Motor neuron (in vitro differentiated cells): ENCODE results near the gene DPF3. TPM values are rescaled to one million over a fixed set of nuclear protein-coding genes. Genes with fewer than 3 reads are reported as not detected.

Experiments used
- ATAC-seq, 8 experiments: fragments of 200-7000 bp; cut with Tn5 transposase; replicated peaks in 6 of 8; 2 replicates each; pipeline ENCODE4 v1.8.0; 2021; ENCODE audit warnings: mild to moderate bottlenecking in 8 of 8, moderate library complexity in 8 of 8
- H3K27ac ChIP-seq, 2 donors: fragments of 250-450 bp; sonication (Bioruptor Pico); 2 replicates each; pipeline ENCODE4 v1.9.0; 2021; ENCODE audit warnings: antibody characterized with exemption in 2 of 2, mild to moderate bottlenecking in 2 of 2, moderate library complexity in 1 of 2
- H3K4me1 ChIP-seq, 2 donors: fragments of 250-450 bp; sonication (Bioruptor Pico); replicated peaks in 1 of 2; 2 replicates each; pipeline ENCODE4 v1.6.1; 2021; ENCODE audit warnings: antibody characterized with exemption in 2 of 2, mild to moderate bottlenecking in 2 of 2, moderate library complexity in 1 of 2
- H3K4me3 ChIP-seq, 5 donors: fragments of 250-450 bp; sonication (Bioruptor Pico); 2 replicates each; pipeline ENCODE4 v1.9.0; 2021; ENCODE audit warnings: antibody characterized with exemption in 5 of 5, mild to moderate bottlenecking in 5 of 5, moderate library complexity in 4 of 5
- WGBS, 10 experiments: fragments of 450-650 bp; shearing (Covaris generic); methylation state at CpG; one replicate each; pipeline ENCODE4 v1.0.0; 2022; 5-methylcytosine and 5-hydroxymethylcytosine counted together
- in situ Hi-C, 9 experiments: fragments of 400-800 bp; cut with MboI; loops; one replicate each; pipeline ENCODE4 v1.15.0; 2021; ENCODE audit warnings: low sequenced_read_pairs in 9 of 9, low pct_unique_long_range_greater_than_20kb in 2 of 9; ENCODE audit not compliant: unreplicated experiment in 9 of 9
- total RNA-seq, 8 experiments: library from RNA; unstranded; fragments of 300-600 nt; gene quantifications; 2 replicates each; pipeline versions ENCODE4 v1.2.3 to v1.2.4, GENCODE V29; 2022

DPF3 gene
- total RNA-seq, 8 experiments from 2014 or later = 5.0 to 10.8 (median 8.6) TPM

DNA sequence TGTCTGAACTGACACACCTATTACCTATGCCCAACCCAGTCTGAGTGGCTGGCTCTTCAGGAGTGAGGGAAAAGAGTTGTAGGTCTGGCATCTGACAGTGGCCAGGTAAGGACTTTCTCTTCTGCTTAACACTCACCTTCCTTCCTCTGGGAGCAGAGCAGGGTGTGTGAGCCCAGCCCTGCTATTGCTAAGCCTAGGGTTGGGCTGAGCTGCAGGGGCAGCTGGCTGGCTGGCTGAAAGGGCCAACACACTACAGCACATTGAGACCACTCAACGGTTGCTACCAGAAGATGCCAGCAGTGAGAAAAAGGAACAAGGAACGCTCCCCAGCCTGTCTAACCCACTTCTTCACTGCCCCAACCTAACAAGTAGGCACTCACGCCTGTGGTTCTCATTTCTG is 201.2 kb downstream of the DPF3 start:
- Histone ChIP-seq H3K4me3 (no peak overlapping the region), H3K27ac (no peak overlapping the region), H3K4me1 (peaks cover 13 to 17% of the 10 kb centered on the region in 2 donors)
- ATAC-seq = peak in 2 of 8 experiments; percentile 44 to 48
- in situ Hi-C loops = no loop called here
- 33 to 71% (median 61%) methylated on average over 1 to 3 of the region's 3 CpGs; no CpG with 5 or more reads in 6 of the 10 experiments for WGBS, 10 experiments

DNA sequence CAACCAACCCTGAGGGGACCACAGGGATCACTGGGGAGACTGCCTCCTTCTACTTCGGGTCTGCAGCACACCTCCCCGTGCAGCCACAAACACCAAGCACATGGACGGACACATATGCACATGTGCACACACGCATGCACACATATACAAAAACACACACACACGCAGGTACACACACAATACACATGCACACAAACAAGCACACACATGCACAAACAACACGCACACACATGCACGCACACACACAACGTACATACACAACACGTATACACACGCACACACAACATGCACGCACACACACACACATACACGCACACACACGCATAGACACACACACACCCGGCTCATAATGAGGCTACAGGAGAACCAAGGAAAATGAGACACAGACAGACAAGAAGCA is 203.6 kb downstream of the DPF3 start:
- Histone ChIP-seq H3K4me1 (peaks cover 13 to 17% of the 10 kb centered on the region in 2 donors), H3K27ac (peak overlapping the region in 1 of 2 donors; percentile 51), H3K4me3 (no peak overlapping the region)
- in situ Hi-C loops = no loop called here
- WGBS, 10 experiments = 80 to 100% (median 96%) methylated on average over 1 to 12 of the region's 14 CpGs; no CpG with 5 or more reads in 2 of the 10 experiments
- ATAC-seq = no peak

DNA sequence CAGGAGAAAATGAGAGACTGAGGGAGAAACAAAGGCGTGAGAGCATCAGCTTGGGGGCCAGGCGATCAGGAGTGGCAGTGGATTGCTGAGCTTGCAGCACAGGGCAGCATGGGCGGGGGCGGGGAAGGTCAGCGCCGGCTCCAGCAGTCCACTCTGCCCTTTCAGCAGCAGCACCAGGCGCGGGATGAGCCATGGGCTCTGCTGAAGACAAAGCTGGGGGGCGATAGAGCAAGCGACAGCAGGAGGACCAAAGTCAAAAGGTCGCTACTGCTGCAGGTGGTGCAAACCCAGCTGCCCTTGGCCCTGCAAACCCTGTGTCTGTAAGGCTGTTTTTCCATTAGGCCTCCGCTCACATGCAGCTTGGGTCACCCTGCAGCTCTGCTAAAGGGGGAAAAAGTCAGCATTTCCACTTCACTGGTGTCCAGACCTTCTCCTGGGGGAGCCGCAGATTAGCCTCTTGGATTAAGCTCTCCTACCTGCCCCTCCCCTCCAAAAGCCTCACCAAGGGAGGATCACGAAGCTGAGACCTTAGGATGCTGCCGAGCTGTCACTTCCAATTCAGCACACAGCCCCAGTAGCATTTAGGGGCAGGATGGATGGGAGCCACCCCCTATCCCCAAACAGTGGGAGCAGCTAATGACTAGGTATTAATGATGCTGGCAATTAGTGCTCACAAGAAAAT is 204.8 kb downstream of the DPF3 start:
- in situ Hi-C loops = no loop called here
- peak in 5 of 8 experiments; percentile 67 to 85 (median 79) for ATAC-seq
- WGBS, 10 experiments = 43 to 100% (median 62%) methylated on average over 1 to 4 of the region's 15 CpGs; no CpG with 5 or more reads in 4 of the 10 experiments

DNA sequence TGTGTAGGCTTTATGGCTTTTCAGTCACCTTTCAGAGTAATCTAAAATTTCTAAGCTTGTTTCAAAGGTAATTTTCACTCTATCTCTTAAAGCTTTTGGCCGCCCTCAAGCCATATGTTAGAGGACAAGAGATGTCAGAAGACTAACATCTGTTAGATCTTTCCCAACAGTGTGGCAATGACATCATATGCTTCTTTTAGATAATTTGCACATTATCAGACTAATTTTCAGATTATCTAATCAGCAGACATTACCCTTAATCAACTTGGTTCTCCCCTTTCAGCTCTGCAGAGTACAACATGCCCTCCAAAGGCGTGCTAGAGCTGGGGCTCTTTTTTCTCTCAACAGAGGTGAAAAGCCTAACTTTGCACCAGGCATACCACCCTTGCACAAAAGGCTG is 207.1 kb downstream of the DPF3 start:
- H3K4me3 ChIP-seq = no peak overlapping the region
- ATAC-seq = peak in 1 of 8 experiments; percentile 35
- in situ Hi-C loops = no loop called here
- H3K4me1 ChIP-seq = peaks cover 13 to 21% of the 10 kb centered on the region in 2 donors
- H3K27ac ChIP-seq = no peak overlapping the region
- 75 to 100% (median 86%) methylated on average over 1 to 2 of the region's 2 CpGs; no CpG with 5 or more reads in 2 of the 10 experiments for WGBS, 10 experiments

More for the DNA sequence above, 204.8 kb downstream of the DPF3 start:
- Histone ChIP-seq H3K4me3 (no peak overlapping the region), H3K4me1 (peaks cover 13 to 17% of the 10 kb centered on the region in 2 donors), H3K27ac (peak overlapping the region; percentile 16 to 51)

DNA sequence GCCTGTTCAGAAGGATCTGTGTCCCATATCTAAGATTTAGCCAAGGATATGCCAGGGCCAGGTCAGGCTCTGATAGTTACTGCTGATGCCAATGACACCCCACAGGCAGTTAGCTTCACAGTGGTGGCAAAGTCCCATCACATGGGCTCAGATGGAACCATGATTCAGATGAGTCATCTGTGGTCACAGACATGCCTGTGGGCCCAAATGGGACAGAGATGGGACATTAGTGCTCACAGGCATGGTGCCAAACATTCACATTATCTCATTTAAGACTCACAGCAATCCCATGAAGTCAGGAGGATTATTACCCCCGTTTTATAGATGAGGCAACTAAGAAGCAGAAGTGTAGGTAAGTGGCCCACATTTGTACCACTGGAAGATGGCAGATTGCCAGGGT is 207.8 kb downstream of the DPF3 start:
- Histone ChIP-seq H3K4me1 (peaks cover 15 to 25% of the 10 kb centered on the region in 2 donors), H3K27ac (no peak overlapping the region), H3K4me3 (no peak overlapping the region)
- WGBS, 10 experiments = 80 to 86% methylated on average over 1 of the region's 1 CpG; no CpG with 5 or more reads in 8 of the 10 experiments
- peak in 1 of 8 experiments; percentile 11 for ATAC-seq
- in situ Hi-C loops = no loop called here

- 91 to 100% (median 100%) methylated on average over 1 to 3 of the region's 3 CpGs; no CpG with 5 or more reads in 2 of the 10 experiments for WGBS, 10 experiments
- in situ Hi-C loops = no loop called here
- Histone ChIP-seq H3K4me1 (peaks cover 22 to 32% of the 10 kb centered on the region in 2 donors), H3K27ac (no peak overlapping the region), H3K4me3 (no peak overlapping the region)
- no peak for ATAC-seq
These were observed 208.4 kb downstream of the DPF3 start for GRCh38 chr14:72685456-72685855.

DNA sequence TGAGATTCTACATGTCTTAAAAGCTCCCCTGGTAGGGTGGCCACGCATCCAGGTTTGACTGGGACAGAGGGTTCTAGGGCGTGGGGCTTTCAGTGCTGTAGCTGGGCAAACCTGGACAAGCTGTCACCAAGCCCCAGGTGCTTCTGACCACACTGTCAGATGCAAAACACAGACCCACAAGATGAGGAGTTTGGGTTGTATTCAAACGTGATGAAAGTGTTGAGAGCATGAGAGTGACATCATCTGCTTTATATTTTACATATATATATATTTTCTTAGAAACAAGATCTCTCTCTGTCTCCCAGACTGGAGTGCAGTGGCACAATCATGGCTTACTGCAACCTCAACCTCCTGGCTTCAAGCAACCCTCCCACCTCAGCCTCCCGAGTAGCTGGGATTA is 210.1 kb downstream of the DPF3 start:
- ATAC-seq = no peak
- in situ Hi-C loops = no loop called here
- Histone ChIP-seq H3K27ac (no peak overlapping the region), H3K4me1 (peaks cover 27 to 34% of the 10 kb centered on the region in 2 donors), H3K4me3 (no peak overlapping the region)
- WGBS, 10 experiments = 53 to 100% (median 70%) methylated on average over 1 to 4 of the region's 4 CpGs; no CpG with 5 or more reads in 5 of the 10 experiments

GRCh38 chr14:72682188-72682587 is 211.7 kb downstream of the DPF3 start:
- H3K4me1 ChIP-seq = peaks cover 28 to 44% of the 10 kb centered on the region in 2 donors
- H3K27ac ChIP-seq = no peak overlapping the region
- in situ Hi-C loops = no loop called here
- H3K4me3 ChIP-seq = no peak overlapping the region
- peak in 2 of 8 experiments; percentile 79 to 91 for ATAC-seq
- 10 to 100% (median 81%) methylated on average over 1 to 5 of the region's 5 CpGs for WGBS, 10 experiments

- no peak overlapping the region for H3K4me3 ChIP-seq
- peak overlapping the region; percentile 78 to 91 for H3K27ac ChIP-seq
- WGBS, 10 experiments = 60 to 100% (median 87%) methylated on average over 1 to 5 of the region's 7 CpGs; no CpG with 5 or more reads in 1 of the 10 experiments
- in situ Hi-C loops = no loop called here
- peaks cover 28 to 44% of the 10 kb centered on the region in 2 donors for H3K4me1 ChIP-seq
- no peak for ATAC-seq
These were observed 212.9 kb downstream of the DPF3 start for GRCh38 chr14:72680853-72681640.

- Histone ChIP-seq H3K4me1 (peaks cover 28 to 44% of the 10 kb centered on the region in 2 donors), H3K27ac (peak overlapping the region; percentile 78 to 91), H3K4me3 (no peak overlapping the region)
- in situ Hi-C loops = no loop called here
- 18 to 88% (median 53%) methylated on average over 2 to 5 of the region's 27 CpGs; no CpG with 5 or more reads in 6 of the 10 experiments for WGBS, 10 experiments
- peak in 5 of 8 experiments; percentile 87 to 91 (median 89) for ATAC-seq
These were observed 214.3 kb downstream of the DPF3 start for GRCh38 chr14:72679536-72680151.

- ATAC-seq = peak in 1 of 8 experiments; percentile 18
- Histone ChIP-seq H3K4me1 (peaks cover 28 to 44% of the 10 kb centered on the region in 2 donors), H3K27ac (peak overlapping the region; percentile 78 to 91), H3K4me3 (no peak overlapping the region)
- in situ Hi-C loops = no loop called here
- 20 to 86% (median 67%) methylated on average over 1 to 7 of the region's 14 CpGs; no CpG with 5 or more reads in 5 of the 10 experiments for WGBS, 10 experiments
These were observed 214.8 kb downstream of the DPF3 start for GRCh38 chr14:72679141-72679535.

- Histone ChIP-seq H3K4me3 (no peak overlapping the region), H3K4me1 (peaks cover 28 to 44% of the 10 kb centered on the region in 2 donors), H3K27ac (peak overlapping the region in 1 of 2 donors; percentile 22)
- 53 to 100% (median 97%) methylated on average over 2 to 5 of the region's 5 CpGs; no CpG with 5 or more reads in 1 of the 10 experiments for WGBS, 10 experiments
- ATAC-seq = no peak
- in situ Hi-C loops = no loop called here
These were observed 215.5 kb downstream of the DPF3 start for GRCh38 chr14:72678356-72678755.
